HTERT RPE-1 (cell line): Measurements from ENCODE around the gene TUBGCP5.

ENCODE experiments used
- in situ Hi-C: fragments of 300-500 bp; cut with MboI; formaldehyde crosslinking; loops from 4 replicates; pipeline ENCODE4 v1.14.3; 2020; ENCODE audit warnings: low sequenced_read_pairs

Gene TUBGCP5

GRCh38 chr15:22954798-22955543 is 84.4 kb downstream of the TUBGCP5 start:
- in situ Hi-C loops, result no loop called here

GRCh38 chr15:22954326-22954725 is 85.0 kb downstream of the TUBGCP5 start:
- in situ Hi-C loops, result no loop called here

GRCh38 chr15:22952796-22953579 is 86.4 kb downstream of the TUBGCP5 start:
- in situ Hi-C loops, result no loop called here

GRCh38 chr15:22951381-22952280 is 87.7 kb downstream of the TUBGCP5 start:
- in situ Hi-C loops, result no loop called here

- in situ Hi-C loops, result no loop called here
Observed at GRCh38 chr15:22951031-22951380, 88.4 kb downstream of the TUBGCP5 start.

- in situ Hi-C loops, result no loop called here
Observed at GRCh38 chr15:22950256-22950990, 88.9 kb downstream of the TUBGCP5 start.
